SK-N-SH (cell line): ENCODE results near the gene TPO. TPM values are rescaled to one million over a fixed set of nuclear protein-coding genes. Genes with fewer than 3 reads are reported as not detected.

Experiments used
- CTCF ChIA-PET: fragments of 300-600, 350-600 bp; formaldehyde crosslinking; extraction: SDS; loops from one replicate; lab custom pipeline; 2021; lab: Yijun Ruan, JAX
- POLR2A ChIA-PET: fragments of 350-600 bp; sonication (Branson Sonifier 250); formaldehyde crosslinking; extraction: SDS; loops from one replicate; lab custom pipeline; 2020; ENCODE audit warnings: antibody characterized with exemption, inconsistent platforms; lab: Yijun Ruan, JAX
- DNase-seq: peaks from one replicate; pipeline ENCODE4 v3.0.0; 2012
- H2AFZ ChIP-seq: fragments of 200-600 bp; sonication (generic); 2 replicates; pipeline ENCODE4 v1.8.1; 2016; ENCODE audit warnings: antibody characterized with exemption, mild to moderate bottlenecking, low read depth
- H3F3A ChIP-seq: fragments of 200-600 bp; sonication (generic); replicated peaks from 2 replicates; pipeline ENCODE3; 2016; ENCODE audit warnings: antibody characterized with exemption, mild to moderate bottlenecking; ENCODE audit not compliant: insufficient read depth
- H3K27ac ChIP-seq, 2 experiments: fragments of 200-500 bp in 1 of 2; fragments of 200-600 bp in 1 of 2; sonication (Bioruptor generic) in 1 of 2; sonication (generic), shearing (Covaris generic) in 1 of 2; 2 replicates each; pipeline versions ENCODE4 v1.5.1 to v1.6.1; 2014 to 2016; ENCODE audit warnings: low read depth in 2 of 2, inconsistent platforms in 1 of 2, low read length in 1 of 2, mild to moderate bottlenecking in 1 of 2, mixed read lengths in 1 of 2
- H3K27me3 ChIP-seq: fragments of 200-600 bp; sonication (generic), shearing (Covaris generic); 2 replicates; pipeline ENCODE4 v1.6.1; 2016; ENCODE audit warnings: mixed run types; ENCODE audit not compliant: insufficient read depth
- H3K36me3 ChIP-seq, 2 experiments: fragments of 200-500 bp in 1 of 2; fragments of 200-600 bp in 1 of 2; sonication (Bioruptor generic) in 1 of 2; sonication (generic) in 1 of 2; replicated peaks in 1 of 2; 2 replicates each; pipeline versions ENCODE3 to v1.5.1; 2014 to 2016; ENCODE audit warnings: low read length in 1 of 2, mild to moderate bottlenecking in 1 of 2; ENCODE audit not compliant: insufficient read depth in 2 of 2, control insufficient read depth in 1 of 2
- H3K4me1 ChIP-seq, 2 experiments: fragments of 200-500 bp in 1 of 2; fragments of 200-600 bp in 1 of 2; sonication (Bioruptor generic) in 1 of 2; sonication (generic), shearing (Covaris generic) in 1 of 2; 2 replicates each; pipeline versions ENCODE4 v1.5.1 to v1.6.1; 2014 to 2016; ENCODE audit warnings: low read depth in 1 of 2, low read length in 1 of 2, mixed run types in 1 of 2; ENCODE audit not compliant: insufficient read depth in 2 of 2, control insufficient read depth in 1 of 2
- H3K4me2 ChIP-seq: fragments of 200-600 bp; sonication (generic), shearing (Covaris generic); 2 replicates; pipeline ENCODE4 v1.6.1; 2017; ENCODE audit warnings: mixed run types
- H3K4me3 ChIP-seq, 2 experiments: fragments of 200-500 bp in 1 of 2; fragments of 200-600 bp in 1 of 2; sonication (Bioruptor generic) in 1 of 2; sonication (generic), shearing (Covaris generic) in 1 of 2; 2 replicates each; pipeline versions ENCODE4 v1.5.1 to v1.8.1; 2014 to 2016; ENCODE audit warnings: low read depth in 2 of 2, inconsistent platforms in 1 of 2, low read length in 1 of 2, mild to moderate bottlenecking in 1 of 2, mixed read lengths in 1 of 2, moderate library complexity in 1 of 2
- H3K79me2 ChIP-seq: fragments of 200-600 bp; sonication (generic); 2 replicates; pipeline ENCODE4 v1.8.1; 2017; ENCODE audit warnings: mild to moderate bottlenecking; ENCODE audit not compliant: insufficient read depth
- H3K9ac ChIP-seq: fragments of 200-600 bp; sonication (generic); 2 replicates; pipeline ENCODE4 v1.6.1; 2017; ENCODE audit warnings: mixed run types
- H3K9me2 ChIP-seq: fragments of 200-600 bp; sonication (generic); 2 replicates; pipeline ENCODE4 v1.6.1; 2017; ENCODE audit warnings: mixed run types
- H3K9me3 ChIP-seq: fragments of 200-600 bp; sonication (generic); 2 replicates; pipeline ENCODE4 v1.6.1; 2017; ENCODE audit warnings: mixed run types, mild to moderate bottlenecking, moderate library complexity
- H4K20me1 ChIP-seq: fragments of 200-600 bp; sonication (generic); 2 replicates; pipeline ENCODE4 v1.6.1; 2017; ENCODE audit warnings: mild to moderate bottlenecking, mixed run types; ENCODE audit not compliant: insufficient read depth
- CHD2 ChIP-seq: fragments of 150-350 bp; IDR thresholded peaks from 2 replicates; pipeline ENCODE4 v1.6.1; 2018; ENCODE audit warnings: low read length; ENCODE audit not compliant: partially characterized antibody
- ELF1 ChIP-seq: IDR thresholded peaks from 2 replicates; pipeline ENCODE4 v1.4.0; 2012
- EP300 ChIP-seq, 2 experiments: IDR thresholded peaks; 2 replicates each; pipeline versions ENCODE4 v1.4.0 to v1.6.1; 2012; ENCODE audit warnings: borderline replicate concordance in 1 of 2, low read depth in 1 of 2, low read length in 1 of 2
- EZH2phosphoT487 ChIP-seq: fragments of 200-600 bp; sonication (generic); IDR thresholded peaks from 2 replicates; pipeline ENCODE4 v1.6.1; 2017; ENCODE audit warnings: low read depth, mixed run types, mild to moderate bottlenecking, antibody characterized with exemption, moderate library complexity, borderline replicate concordance
- FOSL2 ChIP-seq: IDR thresholded peaks from 2 replicates; pipeline ENCODE4 v1.4.0; 2012; ENCODE audit warnings: low read depth, mild to moderate bottlenecking, moderate library complexity, borderline replicate concordance
- FOXM1 ChIP-seq: IDR thresholded peaks from 2 replicates; pipeline ENCODE4 v1.4.0; 2012; ENCODE audit warnings: low read depth, mild to moderate bottlenecking
- GABPA ChIP-seq: IDR thresholded peaks from 2 replicates; pipeline ENCODE4 v1.4.0; 2012; ENCODE audit warnings: low read depth, mild to moderate bottlenecking
- GATA2 ChIP-seq: sonication (generic); formaldehyde crosslinking; IDR thresholded peaks from 2 replicates; pipeline ENCODE4 v1.5.0; 2020; ENCODE audit warnings: mild to moderate bottlenecking, missing genetic modification reagents
- JUND ChIP-seq: IDR thresholded peaks from 2 replicates; pipeline ENCODE4 v1.4.0; 2012
- NFIC ChIP-seq: IDR thresholded peaks from 2 replicates; pipeline ENCODE4 v1.4.0; 2012; ENCODE audit warnings: borderline replicate concordance
- NRF1 ChIP-seq: IDR thresholded peaks from 2 replicates; pipeline ENCODE4 v1.6.1; 2012; ENCODE audit warnings: low read depth, mild to moderate bottlenecking, low read length
- POLR2AphosphoS5 ChIP-seq: IDR thresholded peaks from 2 replicates; pipeline ENCODE4 v1.6.1; 2012; ENCODE audit warnings: low read depth, low read length
- RXRA ChIP-seq: IDR thresholded peaks from 2 replicates; pipeline ENCODE4 v1.4.0; 2012; ENCODE audit warnings: low read depth, mild to moderate bottlenecking, borderline replicate concordance
- SIN3A ChIP-seq: IDR thresholded peaks from 2 replicates; pipeline ENCODE4 v1.6.1; 2012; ENCODE audit warnings: low read depth, mild to moderate bottlenecking, low read length, moderate library complexity, borderline replicate concordance
- SMC3 ChIP-seq: IDR thresholded peaks from 2 replicates; pipeline ENCODE4 v1.6.1; 2012; ENCODE audit warnings: low read depth, low read length, improper control_type of control experiment
- TAF1 ChIP-seq: IDR thresholded peaks from 2 replicates; pipeline ENCODE4 v1.6.1; 2012; ENCODE audit warnings: low read depth, mild to moderate bottlenecking, low read length, moderate library complexity, borderline replicate concordance
- WGBS: methylation state at CpG from one replicate; pipeline ENCODE4 v1.1.6; 2017; ENCODE audit warnings: low lambda C conversion rate; 5-methylcytosine and 5-hydroxymethylcytosine counted together
- polyA plus RNA-seq, 3 experiments: library from polyadenylated mRNA; depleted of rRNA; stranded (reverse); fragments of >200 nt; gene quantifications; 2 replicates each; pipeline ENCODE4 v1.2.3, GENCODE V29; 2012
- TF ChIP-seq, protein P1 (sequence below): IDR thresholded peaks from 2 replicates; pipeline ENCODE4 v1.4.0; 2012; ENCODE audit warnings: low read depth, borderline replicate concordance
- TF ChIP-seq, protein P2 (sequence below): fragments of 150-350 bp; IDR thresholded peaks from 2 replicates; pipeline ENCODE4 v1.6.1; 2017; ENCODE audit warnings: antibody characterized with exemption, low read length, low read depth, borderline replicate concordance
- TF ChIP-seq, protein P3 (sequence below): IDR thresholded peaks from 2 replicates; pipeline ENCODE4 v1.4.0; 2012; ENCODE audit warnings: low read depth
- TF ChIP-seq, protein P4 (sequence below): IDR thresholded peaks from 2 replicates; pipeline ENCODE4 v1.4.0; 2012; ENCODE audit warnings: low read depth, borderline replicate concordance

TPO gene
- polyA plus RNA-seq, 1 of the 3 experiments (the other 2 are of a cell fraction): not detected

DNA sequence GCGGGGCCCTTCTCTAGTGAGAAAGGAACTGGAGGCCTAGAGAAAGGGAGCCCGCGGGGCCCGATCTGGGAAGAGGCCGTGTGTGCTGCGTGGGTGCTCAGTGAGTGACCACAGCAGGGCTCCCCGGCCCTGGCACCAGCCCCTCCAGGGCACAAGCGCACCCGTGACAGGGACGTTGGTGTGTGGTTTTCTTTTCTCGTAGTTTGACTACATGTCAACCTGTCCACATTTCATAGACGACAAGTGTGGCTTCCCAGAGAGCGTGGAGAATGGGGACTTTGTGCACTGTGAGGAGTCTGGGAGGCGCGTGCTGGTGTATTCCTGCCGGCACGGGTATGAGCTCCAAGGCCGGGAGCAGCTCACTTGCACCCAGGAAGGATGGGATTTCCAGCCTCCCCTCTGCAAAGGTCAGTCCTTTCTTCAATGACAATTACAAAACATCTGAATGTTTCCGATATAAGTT is 83.1 kb downstream of the TPO start:
- DNase-seq: no peak
- TF ChIP-seq EP300 (IDR thresholded peaks at IDR 0.05; ENCODE audit: borderline replicate concordance in 1 of 2, low read depth in 1 of 2, low read length in 1 of 2) (no peak), FOSL2 (no peak), POLR2AphosphoS5 (no peak)
- no peaks in the 10 kb centered on the region for H3K36me3 ChIP-seq
- H3F3A ChIP-seq: no peaks in the 10 kb centered on the region
- no peaks in the 10 kb centered on the region for H3K79me2 ChIP-seq
- no peak overlapping the region for H3K4me3 ChIP-seq
- no peak overlapping the region for H2AFZ ChIP-seq
- no peak overlapping the region for H3K4me2 ChIP-seq
- no peaks in the 10 kb centered on the region for H3K27me3 ChIP-seq
- H3K9me2 ChIP-seq: no peaks in the 10 kb centered on the region
- no peaks in the 10 kb centered on the region for H4K20me1 ChIP-seq
- no peaks in the 10 kb centered on the region for H3K4me1 ChIP-seq
- ChIA-PET POLR2A (no interaction called here), CTCF (interaction anchor here (0.6 to 1.3 kb wide), 3 partner anchors 9 to 322 kb away, joined by 3 read pairs; no protein-coding TSS in a partner anchor)
- H3K9me3 ChIP-seq: no peaks in the 10 kb centered on the region
- whole genome bisulfite sequencing: 62% methylated on average over 17 of the region's 19 CpGs
- H3K27ac ChIP-seq: no peak overlapping the region
- no peak overlapping the region for H3K9ac ChIP-seq

DNA sequence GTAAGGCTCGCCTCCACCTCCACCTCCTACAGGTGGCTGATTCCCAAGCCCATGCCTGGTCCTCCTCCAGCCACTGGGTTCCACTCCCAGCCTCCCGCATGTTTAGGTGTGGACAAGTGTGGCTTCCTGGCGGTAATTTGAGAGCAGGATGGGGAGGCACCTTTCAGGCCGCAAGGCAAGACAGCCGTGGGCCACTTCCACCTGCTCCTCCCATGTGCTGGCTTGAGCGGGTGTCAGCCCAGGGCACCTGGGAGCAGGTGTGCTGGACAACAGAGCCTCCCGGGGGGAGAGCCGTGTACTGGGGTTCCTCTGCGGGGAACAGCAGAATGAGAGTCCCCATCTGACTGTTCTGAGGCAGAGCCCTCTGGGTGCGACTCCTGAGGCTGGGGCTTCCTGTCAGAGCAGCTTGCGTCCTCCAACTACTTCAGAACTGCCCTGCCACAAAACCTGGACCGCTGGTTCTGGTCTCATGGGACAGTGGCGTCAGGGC is 83.9 kb downstream of the TPO start:
- ChIA-PET POLR2A (no interaction called here), CTCF (interaction anchor here (1.3 kb wide), 1 partner anchor 321 kb away, joined by 3 read pairs; no protein-coding TSS in a partner anchor)
- no peak overlapping the region for H3K27ac ChIP-seq

More for the DNA sequence above, 83.9 kb downstream of the TPO start:
- WGBS: 41% methylated on average over 8 of the region's 13 CpGs
- DNase-seq: no peak
- no peak overlapping the region for H2AFZ ChIP-seq
- H3F3A ChIP-seq: no peaks in the 10 kb centered on the region
- no peaks in the 10 kb centered on the region for H3K4me1 ChIP-seq
- H3K4me3 ChIP-seq: no peak overlapping the region
- no peaks in the 10 kb centered on the region for H3K36me3 ChIP-seq
- no peak overlapping the region for H3K4me2 ChIP-seq
- no peaks in the 10 kb centered on the region for H3K9me2 ChIP-seq
- TF ChIP-seq, protein P1, sequence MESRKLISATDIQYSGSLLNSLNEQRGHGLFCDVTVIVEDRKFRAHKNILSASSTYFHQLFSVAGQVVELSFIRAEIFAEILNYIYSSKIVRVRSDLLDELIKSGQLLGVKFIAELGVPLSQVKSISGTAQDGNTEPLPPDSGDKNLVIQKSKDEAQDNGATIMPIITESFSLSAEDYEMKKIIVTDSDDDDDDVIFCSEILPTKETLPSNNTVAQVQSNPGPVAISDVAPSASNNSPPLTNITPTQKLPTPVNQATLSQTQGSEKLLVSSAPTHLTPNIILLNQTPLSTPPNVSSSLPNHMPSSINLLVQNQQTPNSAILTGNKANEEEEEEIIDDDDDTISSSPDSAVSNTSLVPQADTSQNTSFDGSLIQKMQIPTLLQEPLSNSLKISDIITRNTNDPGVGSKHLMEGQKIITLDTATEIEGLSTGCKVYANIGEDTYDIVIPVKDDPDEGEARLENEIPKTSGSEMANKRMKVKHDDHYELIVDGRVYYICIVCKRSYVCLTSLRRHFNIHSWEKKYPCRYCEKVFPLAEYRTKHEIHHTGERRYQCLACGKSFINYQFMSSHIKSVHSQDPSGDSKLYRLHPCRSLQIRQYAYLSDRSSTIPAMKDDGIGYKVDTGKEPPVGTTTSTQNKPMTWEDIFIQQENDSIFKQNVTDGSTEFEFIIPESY: no peak
- TF ChIP-seq GATA2 (CRISPR knock-in tag) (no peak), RXRA (no peak), FOXM1 (no peak), ELF1 (no peak), NRF1 (no peak), NFIC (no peak), SIN3A (no peak), SMC3 (no peak), GABPA (no peak), FOSL2 (no peak), CHD2 (no peak), JUND (no peak), POLR2AphosphoS5 (no peak), EZH2phosphoT487 (no peak), TAF1 (no peak)
- TF ChIP-seq, protein P2, sequence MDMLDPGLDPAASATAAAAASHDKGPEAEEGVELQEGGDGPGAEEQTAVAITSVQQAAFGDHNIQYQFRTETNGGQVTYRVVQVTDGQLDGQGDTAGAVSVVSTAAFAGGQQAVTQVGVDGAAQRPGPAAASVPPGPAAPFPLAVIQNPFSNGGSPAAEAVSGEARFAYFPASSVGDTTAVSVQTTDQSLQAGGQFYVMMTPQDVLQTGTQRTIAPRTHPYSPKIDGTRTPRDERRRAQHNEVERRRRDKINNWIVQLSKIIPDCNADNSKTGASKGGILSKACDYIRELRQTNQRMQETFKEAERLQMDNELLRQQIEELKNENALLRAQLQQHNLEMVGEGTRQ: no peak
- TF ChIP-seq, protein P3, sequence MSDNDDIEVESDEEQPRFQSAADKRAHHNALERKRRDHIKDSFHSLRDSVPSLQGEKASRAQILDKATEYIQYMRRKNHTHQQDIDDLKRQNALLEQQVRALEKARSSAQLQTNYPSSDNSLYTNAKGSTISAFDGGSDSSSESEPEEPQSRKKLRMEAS: no peak
- TF ChIP-seq, protein P4, sequence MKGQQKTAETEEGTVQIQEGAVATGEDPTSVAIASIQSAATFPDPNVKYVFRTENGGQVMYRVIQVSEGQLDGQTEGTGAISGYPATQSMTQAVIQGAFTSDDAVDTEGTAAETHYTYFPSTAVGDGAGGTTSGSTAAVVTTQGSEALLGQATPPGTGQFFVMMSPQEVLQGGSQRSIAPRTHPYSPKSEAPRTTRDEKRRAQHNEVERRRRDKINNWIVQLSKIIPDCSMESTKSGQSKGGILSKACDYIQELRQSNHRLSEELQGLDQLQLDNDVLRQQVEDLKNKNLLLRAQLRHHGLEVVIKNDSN: no peak
- TF ChIP-seq, all 33 proteins: peak for 0
- Histone ChIP-seq H3K79me2 (no peaks in the 10 kb centered on the region), H3K9me3 (no peaks in the 10 kb centered on the region), H3K27me3 (no peaks in the 10 kb centered on the region), H4K20me1 (no peaks in the 10 kb centered on the region), H3K9ac (no peak overlapping the region)
